ENCODE results near the gene HOXA10. TPM values are rescaled to one million over a fixed set of nuclear protein-coding genes. Genes with fewer than 3 reads are reported as not detected.

The HOXA10 gene
- total and polyA plus RNA-seq, 3 experiments from 2014 or later: 0.09 TPM; not detected in 2

GRCh38 chr7:27186668-27187474 is 12.8 kb upstream of the HOXA10 start:
- H3K36me3 Mint-ChIP-seq: no peaks in the 10 kb centered on the region
- no peak for DNase-seq

GRCh38 chr7:27185854-27186667 is 11.9 kb upstream of the HOXA10 start:
- no peaks in the 10 kb centered on the region for H3K36me3 ChIP-seq (ENCODE audit: insufficient read depth, low read length)
- H3K9me3 ChIP-seq (ENCODE audit: low read length): no peaks in the 10 kb centered on the region
- ChIA-PET CTCF (interaction anchor here (1.2 to 2.5 kb wide), 7 partner anchors 10 to 31 kb away, joined by 3 to 15 read pairs (median 8); partner anchors contain the start of gene HOXA13), POLR2A (interaction anchor here (1.0 to 1.5 kb wide), 2 partner anchors 10 to 13 kb away, joined by 3 read pairs; no protein-coding TSS in a partner anchor)
- Mint-ChIP-seq H3K9me3 (peaks cover 0 to 7% (median 0%) of the 10 kb centered on the region in 5 donors), H3K4me1 (peaks cover 48 to 61% (median 51%) of the 10 kb centered on the region in 3 donors), H3K36me3 (no peaks in the 10 kb centered on the region), H3K27me3 (peaks cover 87 to 91% of the 10 kb centered on the region in 2 donors), H3K27ac (peak overlapping the region in 4 of 8 donors; percentile 1 to 82 (median 46)), H3K4me3 (peak overlapping the region; percentile 70 to 89 (median 84))
- H3K27me3 ChIP-seq (ENCODE audit: insufficient read depth, low read length, poor library complexity, severe bottlenecking): peaks cover 91% of the 10 kb centered on the region
- DNase-seq: peak in 1 of 5 donors; percentile 37
- H3K4me1 ChIP-seq (ENCODE audit: insufficient read depth, low read length): peaks cover 54% of the 10 kb centered on the region
- no peak overlapping the region for H3K27ac ChIP-seq (ENCODE audit: low read depth, low read length)
- no peak overlapping the region for H3K4me3 ChIP-seq (ENCODE audit: low read length)

More at GRCh38 chr7:27186668-27187474, 12.8 kb upstream of the HOXA10 start:
- Mint-ChIP-seq H3K9me3 (peaks cover 0 to 7% (median 0%) of the 10 kb centered on the region in 5 donors), H3K27ac (peak overlapping the region in 2 of 8 donors; percentile 29 to 60), H3K4me1 (peaks cover 48 to 63% (median 57%) of the 10 kb centered on the region in 3 donors), H3K27me3 (peaks cover 91 to 92% of the 10 kb centered on the region in 2 donors), H3K4me3 (peak overlapping the region in 5 of 7 donors; percentile 26 to 38 (median 34))
- Histone ChIP-seq H3K4me1 (ENCODE audit: insufficient read depth, low read length) (peaks cover 56% of the 10 kb centered on the region), H3K27me3 (ENCODE audit: insufficient read depth, low read length, poor library complexity, severe bottlenecking) (peaks cover 97% of the 10 kb centered on the region), H3K27ac (ENCODE audit: low read depth, low read length) (no peak overlapping the region), H3K4me3 (ENCODE audit: low read length) (no peak overlapping the region), H3K36me3 (ENCODE audit: insufficient read depth, low read length) (no peaks in the 10 kb centered on the region), H3K9me3 (ENCODE audit: low read length) (no peaks in the 10 kb centered on the region)
- POLR2A ChIA-PET: interaction anchor here (1.0 to 1.5 kb wide), 2 partner anchors 9 to 14 kb away, joined by 3 read pairs; no protein-coding TSS in a partner anchor
- CTCF ChIA-PET: interaction anchor here (1.0 to 2.4 kb wide), 8 partner anchors 7 to 32 kb away, joined by 3 to 15 read pairs (median 4); partner anchors contain the start of gene HOXA13

- H3K27ac ChIP-seq (ENCODE audit: low read depth, low read length): no peak within 1 kb of the TSS
- Mint-ChIP-seq H3K27ac (peak within 1 kb of the TSS in 6 of 8 donors; percentile 1 to 82 (median 52)), H3K4me3 (peak within 1 kb of the TSS; percentile 70 to 89 (median 84)), H3K27me3 (peaks cover 82 to 88% of the 10 kb centered on the region in 2 donors), H3K9me3 (peaks cover 0 to 7% (median 0%) of the 10 kb centered on the region in 5 donors), H3K4me1 (peaks cover 48 to 63% (median 51%) of the 10 kb centered on the region in 3 donors), H3K36me3 (no peaks in the 10 kb centered on the region)
- peaks cover 54% of the 10 kb centered on the region for H3K4me1 ChIP-seq (ENCODE audit: insufficient read depth, low read length)
- H3K27me3 ChIP-seq (ENCODE audit: insufficient read depth, low read length, poor library complexity, severe bottlenecking): peaks cover 82% of the 10 kb centered on the region
- no peaks in the 10 kb centered on the region for H3K9me3 ChIP-seq (ENCODE audit: low read length)
- peak in 1 of 5 donors; percentile 43 for DNase-seq
- ChIA-PET CTCF (interaction anchor here (0.7 to 2.5 kb wide), 4 partner anchors 11 to 22 kb away, joined by 3 to 10 read pairs (median 6); no protein-coding TSS in a partner anchor), POLR2A (interaction anchor here (0.7 to 1.0 kb wide), 2 partner anchors 13 to 18 kb away, joined by 3 to 4 read pairs; no protein-coding TSS in a partner anchor)
- H3K4me3 ChIP-seq (ENCODE audit: low read length): peak within 1 kb of the TSS; percentile 34
- no peaks in the 10 kb centered on the region for H3K36me3 ChIP-seq (ENCODE audit: insufficient read depth, low read length)
Measured at GRCh38 chr7:27185013-27185853, 11.1 kb upstream of the HOXA10 start, which contains the start of gene HOXA11. HOXA11 (minus strand) TSS chr7:27185232; CDS start chr7:27185144, 88 bp downstream.

GRCh38 chr7:27184337-27185012 is 10.4 kb upstream of the HOXA10 start:
- peaks cover 0 to 7% (median 0%) of the 10 kb centered on the region in 5 donors for H3K9me3 Mint-ChIP-seq
- H3K4me1 Mint-ChIP-seq: peaks cover 49 to 64% (median 53%) of the 10 kb centered on the region in 3 donors
- no peaks in the 10 kb centered on the region for H3K36me3 Mint-ChIP-seq
- H3K4me3 Mint-ChIP-seq: peak overlapping the region; percentile 70 to 88 (median 84)
- peak overlapping the region in 4 of 8 donors; percentile 31 to 79 (median 75) for H3K27ac Mint-ChIP-seq
- peak in 1 of 5 donors; percentile 45 for DNase-seq
- H3K27me3 ChIP-seq (ENCODE audit: insufficient read depth, low read length, poor library complexity, severe bottlenecking): peaks cover 78% of the 10 kb centered on the region
- H3K4me3 ChIP-seq (ENCODE audit: low read length): peak overlapping the region; percentile 34
- CTCF ChIA-PET: interaction anchor here (0.7 to 2.5 kb wide), 4 partner anchors 12 to 23 kb away, joined by 3 to 9 read pairs (median 5); no protein-coding TSS in a partner anchor
- no peak overlapping the region for H3K27ac ChIP-seq (ENCODE audit: low read depth, low read length)
- peaks cover 82 to 87% of the 10 kb centered on the region in 2 donors for H3K27me3 Mint-ChIP-seq
- H3K4me1 ChIP-seq (ENCODE audit: insufficient read depth, low read length): peaks cover 56% of the 10 kb centered on the region
- H3K9me3 ChIP-seq (ENCODE audit: low read length): no peaks in the 10 kb centered on the region
- POLR2A ChIA-PET: interaction anchor here (0.7 kb wide), 1 partner anchor 17 kb away, joined by 4 read pairs; no protein-coding TSS in a partner anchor
- H3K36me3 ChIP-seq (ENCODE audit: insufficient read depth, low read length): no peaks in the 10 kb centered on the region

GRCh38 chr7:27183682-27184336 is 9.7 kb upstream of the HOXA10 start:
- Histone ChIP-seq H3K4me1 (ENCODE audit: insufficient read depth, low read length) (peaks cover 50% of the 10 kb centered on the region), H3K27me3 (ENCODE audit: insufficient read depth, low read length, poor library complexity, severe bottlenecking) (peaks cover 78% of the 10 kb centered on the region), H3K36me3 (ENCODE audit: insufficient read depth, low read length) (no peaks in the 10 kb centered on the region), H3K9me3 (ENCODE audit: low read length) (no peaks in the 10 kb centered on the region), H3K27ac (ENCODE audit: low read depth, low read length) (no peak overlapping the region), H3K4me3 (ENCODE audit: low read length) (peak overlapping the region; percentile 34)
- ChIA-PET CTCF (interaction anchor here (1.7 to 2.5 kb wide), 2 partner anchors 12 to 23 kb away, joined by 6 to 9 read pairs; no protein-coding TSS in a partner anchor), POLR2A (no interaction called here)
- H3K4me1 Mint-ChIP-seq: peaks cover 48 to 58% (median 55%) of the 10 kb centered on the region in 3 donors
- DNase-seq: peak in 1 of 5 donors; percentile 11
- H3K27me3 Mint-ChIP-seq: peaks cover 82 to 88% of the 10 kb centered on the region in 2 donors
- peak overlapping the region; percentile 45 to 88 (median 75) for H3K4me3 Mint-ChIP-seq
- H3K27ac Mint-ChIP-seq: peak overlapping the region in 2 of 8 donors; percentile 63 to 74
- H3K9me3 Mint-ChIP-seq: peaks cover 0 to 7% (median 0%) of the 10 kb centered on the region in 5 donors
- no peaks in the 10 kb centered on the region for H3K36me3 Mint-ChIP-seq
